Activated B cell treated with CpG ODN at 0.5 μM for 24 hours (primary cell): Measurements from ENCODE around the gene PTPRT. TPM values are rescaled to one million over a fixed set of nuclear protein-coding genes. Genes with fewer than 3 reads are reported as not detected.
"Not testable (repeated sequence)": the region's sequence is repeated elsewhere in the genome, so short reads cannot be mapped to it uniquely, and the experiment has no call there.

Experiments
- ATAC-seq: fragments of 200-7000 bp; cut with Tn5 transposase; one replicate; pipeline ENCODE4 v1.10.0; 2021; ENCODE audit warnings: low read depth, mild to moderate bottlenecking, moderate library complexity
- CTCF ChIA-PET: fragments of 350-600 bp; sonication (Branson Sonifier 250); formaldehyde crosslinking; loops from one replicate; lab custom pipeline; 2021; ENCODE audit warnings: antibody characterized with exemption; lab: Charles Lee
- POLR2A ChIA-PET: fragments of 350-600 bp; sonication (Branson Sonifier 250); formaldehyde crosslinking; loops from one replicate; lab custom pipeline; 2021; ENCODE audit warnings: antibody characterized with exemption; lab: Charles Lee
- DNase-seq: peaks from one replicate; pipeline ENCODE4 v3.0.0; 2022
- H3K27ac Mint-ChIP-seq: one replicate; pipeline ENCODE4 v1.8.0; 2020; ENCODE audit warnings: mixed read lengths
- H3K27me3 Mint-ChIP-seq: one replicate; pipeline ENCODE4 v1.8.0; 2021; ENCODE audit warnings: mixed read lengths
- H3K36me3 Mint-ChIP-seq: one replicate; pipeline ENCODE4 v1.8.0; 2021; ENCODE audit warnings: low read depth, mixed read lengths
- H3K4me1 Mint-ChIP-seq: one replicate; pipeline ENCODE4 v1.8.0; 2021; ENCODE audit warnings: mixed read lengths
- H3K4me3 Mint-ChIP-seq: one replicate; pipeline ENCODE4 v1.8.0; 2020; ENCODE audit warnings: mild to moderate bottlenecking, mixed read lengths
- H3K9me3 Mint-ChIP-seq: one replicate; pipeline ENCODE4 v1.8.0; 2020; ENCODE audit warnings: mixed read lengths
- intact Hi-C: fragments of 100-400 bp; cut with micrococcal nuclease; formaldehyde crosslinking; loops from one replicate; pipeline ENCODE4 v1.15.1; 2024
- total RNA-seq: library from RNA; stranded (reverse); gene quantifications from 2 replicates; pipeline ENCODE4 v1.2.3, GENCODE V29; 2022
- TF ChIP-seq, protein P1 (sequence below): fragments of 200-600 bp; IDR thresholded peaks from one replicate; pipeline ENCODE4 v1.8.0; 2022; ENCODE audit warnings: antibody characterized with exemption, mild to moderate bottlenecking

The PTPRT gene
- total RNA-seq, 1 donor from 2014 or later: not detected

DNA sequence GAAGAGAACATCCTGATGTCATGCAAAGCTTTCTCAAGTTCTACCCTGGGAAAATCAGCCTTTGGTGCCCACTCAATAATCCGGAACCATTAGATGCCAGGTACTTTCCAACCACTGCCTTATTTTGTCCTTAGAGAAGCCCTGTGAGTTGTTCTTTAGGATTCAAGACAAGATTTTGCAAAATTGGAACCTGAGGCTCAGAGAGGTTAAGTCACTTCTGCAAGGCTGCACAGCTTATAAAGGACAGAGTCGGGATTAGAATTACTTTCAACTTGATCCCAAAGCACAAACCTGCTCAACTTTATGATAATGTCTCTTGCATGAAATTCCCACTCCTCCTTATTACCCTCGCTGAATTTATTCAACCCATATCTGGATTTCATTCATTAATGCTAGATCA is 287.2 kb downstream of the PTPRT start:
- no peak for ATAC-seq
- ChIA-PET POLR2A (no interaction called here), CTCF (no interaction called here)
- Mint-ChIP-seq H3K9me3 (no peaks in the 10 kb centered on the region), H3K4me3 (no peak overlapping the region), H3K27me3 (no peaks in the 10 kb centered on the region), H3K36me3 (no peaks in the 10 kb centered on the region), H3K27ac (no peak overlapping the region), H3K4me1 (no peaks in the 10 kb centered on the region)
- intact Hi-C loops: no loop called here
- TF ChIP-seq, protein P1, sequence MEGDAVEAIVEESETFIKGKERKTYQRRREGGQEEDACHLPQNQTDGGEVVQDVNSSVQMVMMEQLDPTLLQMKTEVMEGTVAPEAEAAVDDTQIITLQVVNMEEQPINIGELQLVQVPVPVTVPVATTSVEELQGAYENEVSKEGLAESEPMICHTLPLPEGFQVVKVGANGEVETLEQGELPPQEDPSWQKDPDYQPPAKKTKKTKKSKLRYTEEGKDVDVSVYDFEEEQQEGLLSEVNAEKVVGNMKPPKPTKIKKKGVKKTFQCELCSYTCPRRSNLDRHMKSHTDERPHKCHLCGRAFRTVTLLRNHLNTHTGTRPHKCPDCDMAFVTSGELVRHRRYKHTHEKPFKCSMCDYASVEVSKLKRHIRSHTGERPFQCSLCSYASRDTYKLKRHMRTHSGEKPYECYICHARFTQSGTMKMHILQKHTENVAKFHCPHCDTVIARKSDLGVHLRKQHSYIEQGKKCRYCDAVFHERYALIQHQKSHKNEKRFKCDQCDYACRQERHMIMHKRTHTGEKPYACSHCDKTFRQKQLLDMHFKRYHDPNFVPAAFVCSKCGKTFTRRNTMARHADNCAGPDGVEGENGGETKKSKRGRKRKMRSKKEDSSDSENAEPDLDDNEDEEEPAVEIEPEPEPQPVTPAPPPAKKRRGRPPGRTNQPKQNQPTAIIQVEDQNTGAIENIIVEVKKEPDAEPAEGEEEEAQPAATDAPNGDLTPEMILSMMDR: no peak
- no peak for DNase-seq

- ATAC-seq (no peak), DNase-seq (no peak)
- Mint-ChIP-seq H3K27me3 (no peaks in the 10 kb centered on the region), H3K4me3 (no peak overlapping the region), H3K4me1 (no peaks in the 10 kb centered on the region), H3K27ac (no peak overlapping the region), H3K9me3 (no peaks in the 10 kb centered on the region), H3K36me3 (no peaks in the 10 kb centered on the region)
- TF ChIP-seq, protein P1: no peak
- POLR2A ChIA-PET: no interaction called here
- CTCF ChIA-PET: no interaction called here
- intact Hi-C loops: no loop called here
These were observed 287.8 kb downstream of the PTPRT start for GRCh38 chr20:42901689-42902440.

GRCh38 chr20:42900764-42901163 is 288.9 kb downstream of the PTPRT start:
- H3K4me3 Mint-ChIP-seq, ATAC-seq: not testable (repeated sequence)

GRCh38 chr20:42895020-42895419 is 294.7 kb downstream of the PTPRT start:
- no peak for ATAC-seq
- Mint-ChIP-seq H3K27ac (no peak overlapping the region), H3K9me3 (peaks cover 7% of the 10 kb centered on the region), H3K36me3 (no peaks in the 10 kb centered on the region), H3K4me1 (no peaks in the 10 kb centered on the region), H3K27me3 (no peaks in the 10 kb centered on the region), H3K4me3 (no peak overlapping the region)
- CTCF ChIA-PET: no interaction called here
- intact Hi-C loops: no loop called here
- POLR2A ChIA-PET: no interaction called here
- no peak for DNase-seq
- TF ChIP-seq, protein P1: no peak

More at GRCh38 chr20:42900764-42901163, 288.9 kb downstream of the PTPRT start:
- DNase-seq, H3K27me3 Mint-ChIP-seq, H3K27ac Mint-ChIP-seq, CTCF ChIA-PET, H3K36me3 Mint-ChIP-seq, H3K4me1 Mint-ChIP-seq, H3K9me3 Mint-ChIP-seq, POLR2A ChIA-PET, intact Hi-C loops: not testable (repeated sequence)

GRCh38 chr20:42894483-42894882 is 295.2 kb downstream of the PTPRT start:
- CTCF ChIA-PET: no interaction called here
- no peak for DNase-seq
- TF ChIP-seq, protein P1: no peak
- no peaks in the 10 kb centered on the region for H3K4me1 Mint-ChIP-seq
- ATAC-seq: no peak
- H3K9me3 Mint-ChIP-seq: peaks cover 7% of the 10 kb centered on the region
- no peak overlapping the region for H3K4me3 Mint-ChIP-seq
- no peaks in the 10 kb centered on the region for H3K27me3 Mint-ChIP-seq
- POLR2A ChIA-PET: no interaction called here
- no peaks in the 10 kb centered on the region for H3K36me3 Mint-ChIP-seq
- H3K27ac Mint-ChIP-seq: no peak overlapping the region
- intact Hi-C loops: no loop called here
